IMR-90 (cell line): ENCODE measurements around the gene UBR7. TPM values are rescaled to one million over a fixed set of nuclear protein-coding genes. Genes with fewer than 3 reads are reported as not detected.
"Not testable (repeated sequence)": the region's sequence is repeated elsewhere in the genome, so short reads cannot be mapped to it uniquely, and the experiment has no call there.

Experiments used
- ATAC-seq: fragments of 200-7000 bp; cut with Tn5 transposase; 2 replicates; pipeline ENCODE4 v1.9.1; 2020; ENCODE audit warnings: low read depth, mild to moderate bottlenecking, moderate library complexity
- BruUV-seq: library from RNA; stranded (reverse); fragments of 400-500 nt; replicated peaks from 2 replicates; lab custom pipeline; 2021; lab: Mats Ljungman, UMichigan
- CTCF ChIA-PET: fragments of 300-600 bp; formaldehyde crosslinking; extraction: SDS; loops from one replicate; lab custom pipeline; 2021; ENCODE audit warnings: antibody characterized with exemption; lab: Yijun Ruan, JAX
- POLR2A ChIA-PET: fragments of 300-600 bp; sonication (Branson Sonifier 250); formaldehyde crosslinking; loops from one replicate; lab custom pipeline; 2022; ENCODE audit warnings: antibody characterized with exemption; ENCODE audit not compliant: unreplicated experiment; lab: Charles Lee
- DNase-seq: peaks from one replicate; pipeline ENCODE4 v3.0.0; 2013
- H2AFZ ChIP-seq: replicated peaks from 2 replicates; pipeline ENCODE3; 2013; ENCODE audit warnings: low read length, mild to moderate bottlenecking; ENCODE audit not compliant: poor library complexity
- H2AK5ac ChIP-seq: 2 replicates; pipeline ENCODE4 v1.6.1; 2013; ENCODE audit warnings: low read depth, low read length, inconsistent platforms
- H2AK9ac ChIP-seq: replicated peaks from 2 replicates; pipeline ENCODE3; 2013; ENCODE audit warnings: mild to moderate bottlenecking, low read depth, low read length, moderate library complexity; ENCODE audit not compliant: poor library complexity
- H2BK120ac ChIP-seq: 2 replicates; pipeline ENCODE4 v1.6.1; 2013; ENCODE audit warnings: low read depth, low read length, inconsistent platforms
- H2BK15ac ChIP-seq: 3 replicates; pipeline ENCODE4 v1.6.1; 2013; ENCODE audit warnings: low read depth, low read length, inconsistent platforms
- H2BK20ac ChIP-seq: 2 replicates; pipeline ENCODE4 v1.6.1; 2013; ENCODE audit warnings: low read depth, mild to moderate bottlenecking, inconsistent platforms, low read length, moderate library complexity
- H2BK5ac ChIP-seq: 2 replicates; pipeline ENCODE4 v1.6.1; 2013; ENCODE audit warnings: mild to moderate bottlenecking, low read depth, low read length, inconsistent platforms; ENCODE audit not compliant: poor library complexity, severe bottlenecking
- H3K14ac ChIP-seq: replicated peaks from 2 replicates; pipeline ENCODE4 v1.6.1; 2013; ENCODE audit warnings: low read depth, low read length, inconsistent platforms
- H3K18ac ChIP-seq: 2 replicates; pipeline ENCODE4 v1.6.1; 2013; ENCODE audit warnings: low read depth, low read length, control low read depth
- H3K23ac ChIP-seq: 2 replicates; pipeline ENCODE4 v1.6.1; 2013; ENCODE audit warnings: low read depth, low read length, inconsistent platforms
- H3K27ac ChIP-seq: 2 replicates; pipeline ENCODE4 v1.5.1; 2013; ENCODE audit warnings: mild to moderate bottlenecking, control low read depth, low read length; ENCODE audit not compliant: insufficient read depth
- H3K27me3 ChIP-seq: 2 replicates; pipeline ENCODE4 v1.6.1; 2013; ENCODE audit warnings: low read length; ENCODE audit not compliant: control insufficient read depth, insufficient read depth
- H3K36me3 ChIP-seq: 2 replicates; pipeline ENCODE4 v1.6.1; 2013; ENCODE audit warnings: low read length, mixed read lengths; ENCODE audit not compliant: control insufficient read depth, insufficient read depth
- H3K4ac ChIP-seq: 2 replicates; pipeline ENCODE4 v1.6.1; 2013; ENCODE audit warnings: low read depth, low read length, inconsistent platforms
- H3K4me1 ChIP-seq: 2 replicates; pipeline ENCODE4 v1.6.1; 2013; ENCODE audit warnings: low read length, mixed read lengths; ENCODE audit not compliant: control insufficient read depth, insufficient read depth
- H3K4me2 ChIP-seq: 2 replicates; pipeline ENCODE4 v1.6.1; 2013; ENCODE audit warnings: low read depth, mild to moderate bottlenecking, control low read depth, low read length, moderate library complexity
- H3K4me3 ChIP-seq: 2 replicates; pipeline ENCODE4 v1.5.1; 2013; ENCODE audit warnings: low read depth, mild to moderate bottlenecking, control low read depth, low read length, moderate library complexity; ENCODE audit not compliant: insufficient read depth
- H3K56ac ChIP-seq: 2 replicates; pipeline ENCODE4 v1.6.1; 2013; ENCODE audit warnings: low read length, inconsistent platforms; ENCODE audit not compliant: insufficient read depth; ENCODE audit errors: extremely low read depth
- H3K79me1 ChIP-seq, 2 experiments: 2 replicates each; pipeline ENCODE4 v1.6.1; 2013; ENCODE audit warnings: low read length in 2 of 2, inconsistent platforms in 1 of 2, low read depth in 1 of 2
- H3K9ac ChIP-seq: 2 replicates; pipeline ENCODE4 v1.6.1; 2013; ENCODE audit warnings: low read depth, low read length, control low read depth
- H3K9me1 ChIP-seq: 2 replicates; pipeline ENCODE4 v1.6.1; 2013; ENCODE audit warnings: low read length, inconsistent platforms; ENCODE audit not compliant: insufficient read depth
- H3K9me3 ChIP-seq: 2 replicates; pipeline ENCODE4 v1.6.1; 2013; ENCODE audit warnings: low read length; ENCODE audit not compliant: control insufficient read depth, insufficient read depth
- H4K20me1 ChIP-seq: 2 replicates; pipeline ENCODE4 v1.6.1; 2013; ENCODE audit warnings: low read length, inconsistent platforms; ENCODE audit not compliant: insufficient read depth
- H4K5ac ChIP-seq: 2 replicates; pipeline ENCODE4 v1.6.1; 2013; ENCODE audit warnings: mild to moderate bottlenecking, low read depth, low read length, control low read depth
- H4K8ac ChIP-seq, 2 experiments: 2 replicates each; pipeline ENCODE4 v1.6.1; 2013; ENCODE audit warnings: low read depth in 2 of 2, low read length in 2 of 2, control low read depth in 1 of 2, inconsistent platforms in 1 of 2
- H4K91ac ChIP-seq: 2 replicates; pipeline ENCODE4 v1.6.1; 2013; ENCODE audit warnings: low read depth, low read length, inconsistent platforms; ENCODE audit not compliant: insufficient read depth
- CEBPB ChIP-seq: IDR thresholded peaks from 2 replicates; pipeline ENCODE4 v1.6.1; 2012; ENCODE audit warnings: low read depth, low read length, improper control_type of control experiment
- WGBS, 2 experiments: methylation state at CpG; one replicate each; pipeline versions ENCODE4 v1.1.5 to v1.1.7; 2013; ENCODE audit warnings: missing lambda C conversion rate in 2 of 2; ENCODE audit not compliant: insufficient read length in 1 of 2; ENCODE audit errors: extremely low coverage in 2 of 2; 5-methylcytosine and 5-hydroxymethylcytosine counted together
- dilution Hi-C: fragments of 300-500 bp; cut with HindIII; formaldehyde crosslinking; loops from one replicate; pipeline ENCODE4 v1.14.3; 2018; ENCODE audit warnings: low sequenced_read_pairs; ENCODE audit not compliant: unreplicated experiment
- in situ Hi-C: fragments of 300-500 bp; cut with MboI; formaldehyde crosslinking; loops from 3 replicates; pipeline ENCODE4 v1.14.3; 2019; ENCODE audit warnings: low sequenced_read_pairs, inconsistent platforms, mixed read lengths
- intact Hi-C: fragments of 100-400 bp; cut with micrococcal nuclease; formaldehyde crosslinking; loops from 2 replicates; pipeline ENCODE4 v1.10.0; 2022
- polyA plus RNA-seq, 3 experiments: library from polyadenylated mRNA; depleted of rRNA; stranded (reverse); fragments of >200 nt; gene quantifications; 2 replicates each; pipeline ENCODE4 v1.2.3, GENCODE V29; 2012; ENCODE audit warnings: low replicate concordance in 1 of 3
- total RNA-seq: library from RNA; depleted of rRNA; stranded (reverse); fragments of >200 nt; gene quantifications from 2 replicates; pipeline ENCODE4 v1.2.3, GENCODE V29; 2012

UBR7 gene
- total and polyA plus RNA-seq, 2 of the 4 experiments (the other 2 are of a cell fraction), result 24.2 to 29.4 TPM

GRCh38 chr14:93168610-93169009, 38.4 kb upstream of the UBR7 start:
- H2BK120ac ChIP-seq, H3K4ac ChIP-seq, H4K5ac ChIP-seq, H3K36me3 ChIP-seq, H2BK5ac ChIP-seq, H3K4me1 ChIP-seq, H3K56ac ChIP-seq, H3K18ac ChIP-seq, intact Hi-C loops, H4K20me1 ChIP-seq, in situ Hi-C loops, H2AK5ac ChIP-seq, H3K23ac ChIP-seq, H3K4me3 ChIP-seq, dilution Hi-C loops, H4K91ac ChIP-seq, H2BK15ac ChIP-seq, H3K79me1 ChIP-seq, ATAC-seq, H3K9me1 ChIP-seq, H3K27me3 ChIP-seq, H2AK9ac ChIP-seq, H3K9ac ChIP-seq, DNase-seq, H3K27ac ChIP-seq, H2AFZ ChIP-seq, BruUV-seq, H3K4me2 ChIP-seq, H3K9me3 ChIP-seq, H4K8ac ChIP-seq, POLR2A ChIA-PET, H3K14ac ChIP-seq, H2BK20ac ChIP-seq: not testable (repeated sequence)
- peak; percentile 23; the same call in 1 of the 2 replicates for TF ChIP-seq CEBPB
- CTCF ChIA-PET, result interaction anchor here (0.6 to 2.1 kb wide), 3 partner anchors 9 to 55 kb away, joined by 3 to 6 read pairs (median 3); no protein-coding TSS in a partner anchor
- 100% methylated on average over 2 of the region's 9 CpGs; no CpG with 5 or more reads in 1 of the 2 experiments for WGBS, 2 experiments

GRCh38 chr14:93169619-93170018, 37.4 kb upstream of the UBR7 start:
- POLR2A ChIA-PET, result not testable (repeated sequence)

More at GRCh38 chr14:93169619-93170018, 37.4 kb upstream of the UBR7 start:
- H2AK9ac ChIP-seq, H2AFZ ChIP-seq, H3K9me1 ChIP-seq, ATAC-seq, intact Hi-C loops, H4K5ac ChIP-seq, in situ Hi-C loops, H3K4me3 ChIP-seq, H2BK5ac ChIP-seq, H3K14ac ChIP-seq, H3K56ac ChIP-seq, DNase-seq, dilution Hi-C loops, BruUV-seq, H3K27ac ChIP-seq, H3K9me3 ChIP-seq, H4K8ac ChIP-seq, H3K36me3 ChIP-seq, H3K4ac ChIP-seq, H3K9ac ChIP-seq, H3K18ac ChIP-seq, H2BK20ac ChIP-seq, H3K79me1 ChIP-seq, H4K20me1 ChIP-seq, H3K27me3 ChIP-seq, H4K91ac ChIP-seq, H3K4me2 ChIP-seq, H2BK15ac ChIP-seq, H3K23ac ChIP-seq, H2BK120ac ChIP-seq, H3K4me1 ChIP-seq, H2AK5ac ChIP-seq: not testable (repeated sequence)
- WGBS, 2 experiments, result no CpG with 5 or more reads among the region's 6 CpGs
- CTCF ChIA-PET, result interaction anchor here (0.6 to 2.1 kb wide), 2 partner anchors 56 to 139 kb away, joined by 3 to 6 read pairs; no protein-coding TSS in a partner anchor
